MM.1S (cell line): ENCODE results near the gene TMTC2.

ENCODE experiments used
- EZH2 ChIP-seq: fragments of 300-600 bp; sonication (generic); optimal IDR thresholded peaks from 2 replicates; pipeline ENCODE3; 2017; ENCODE audit warnings: low read depth, mild to moderate bottlenecking, antibody characterized with exemption, low read length, mixed read lengths
- EZH2phosphoT487 ChIP-seq: fragments of 300-600 bp; sonication (generic); IDR thresholded peaks from 2 replicates; pipeline ENCODE4 v1.6.1; 2018; ENCODE audit warnings: antibody characterized with exemption, low read length
- TF ChIP-seq, protein P1 (sequence below): fragments of 300-600 bp; sonication (generic); IDR thresholded peaks from 2 replicates; pipeline ENCODE4 v1.5.1; 2016; ENCODE audit warnings: antibody characterized with exemption, low read length, mixed read lengths

DNA sequence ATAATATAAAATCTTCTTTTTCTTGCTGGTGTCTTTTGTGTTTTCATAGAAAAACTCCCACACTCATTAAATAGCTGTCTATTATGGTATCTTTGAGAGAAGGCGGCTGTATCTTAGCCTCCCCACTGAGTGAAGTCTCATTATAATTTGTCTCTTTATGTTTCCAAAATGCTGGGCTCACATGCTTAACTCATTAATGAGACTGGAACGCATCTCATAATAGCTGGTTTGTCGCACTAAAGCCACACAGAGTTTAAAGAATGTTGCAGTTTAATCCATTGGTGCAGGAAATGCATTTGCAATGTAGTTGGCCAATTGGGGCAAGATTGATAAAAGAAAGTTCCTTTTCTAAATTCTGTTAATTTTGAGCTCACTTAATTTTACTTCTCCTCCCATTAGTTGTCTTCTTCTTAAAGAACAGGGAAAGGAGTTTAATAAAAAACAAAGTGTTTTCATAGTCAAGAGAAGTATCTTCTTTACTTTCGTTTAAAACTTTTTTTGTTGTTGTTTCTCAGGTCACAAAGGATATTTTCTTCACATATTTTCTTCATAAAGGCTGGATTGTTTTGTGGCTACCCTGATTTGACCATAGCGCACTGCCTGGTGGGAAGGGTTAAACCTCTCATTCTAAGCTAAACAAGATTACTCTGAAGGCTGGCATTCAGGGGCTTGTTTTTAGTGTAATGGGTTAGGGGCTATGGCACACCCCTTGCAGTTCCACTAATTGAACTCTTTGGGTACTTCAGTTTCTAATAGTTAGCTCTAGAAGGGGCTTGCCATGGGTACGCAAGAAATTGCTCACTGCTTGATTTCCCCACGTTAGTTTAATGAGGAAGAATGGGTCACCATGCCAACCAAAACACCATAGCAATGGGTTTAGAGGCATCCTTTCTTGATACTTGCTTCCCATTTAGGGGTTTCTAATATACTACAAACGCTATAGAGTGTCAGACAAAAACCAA, 197.0 kb downstream of the TMTC2 start:
- TF ChIP-seq, protein P1, sequence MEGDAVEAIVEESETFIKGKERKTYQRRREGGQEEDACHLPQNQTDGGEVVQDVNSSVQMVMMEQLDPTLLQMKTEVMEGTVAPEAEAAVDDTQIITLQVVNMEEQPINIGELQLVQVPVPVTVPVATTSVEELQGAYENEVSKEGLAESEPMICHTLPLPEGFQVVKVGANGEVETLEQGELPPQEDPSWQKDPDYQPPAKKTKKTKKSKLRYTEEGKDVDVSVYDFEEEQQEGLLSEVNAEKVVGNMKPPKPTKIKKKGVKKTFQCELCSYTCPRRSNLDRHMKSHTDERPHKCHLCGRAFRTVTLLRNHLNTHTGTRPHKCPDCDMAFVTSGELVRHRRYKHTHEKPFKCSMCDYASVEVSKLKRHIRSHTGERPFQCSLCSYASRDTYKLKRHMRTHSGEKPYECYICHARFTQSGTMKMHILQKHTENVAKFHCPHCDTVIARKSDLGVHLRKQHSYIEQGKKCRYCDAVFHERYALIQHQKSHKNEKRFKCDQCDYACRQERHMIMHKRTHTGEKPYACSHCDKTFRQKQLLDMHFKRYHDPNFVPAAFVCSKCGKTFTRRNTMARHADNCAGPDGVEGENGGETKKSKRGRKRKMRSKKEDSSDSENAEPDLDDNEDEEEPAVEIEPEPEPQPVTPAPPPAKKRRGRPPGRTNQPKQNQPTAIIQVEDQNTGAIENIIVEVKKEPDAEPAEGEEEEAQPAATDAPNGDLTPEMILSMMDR = no peak
- TF ChIP-seq EZH2 (no peak), EZH2phosphoT487 (no peak)
